Measurements from ENCODE around the gene WNT9A.

The WNT9A gene

GRCh38 chr1:227896710-227897655 is 50.7 kb downstream of the WNT9A start:
- no peak for DNase-seq

- no peak for DNase-seq
Observed at GRCh38 chr1:227895828-227896685, 51.7 kb downstream of the WNT9A start.

- DNase-seq = no peak
Observed at GRCh38 chr1:227894831-227895451, 52.8 kb downstream of the WNT9A start.

GRCh38 chr1:227893949-227894721 is 53.6 kb downstream of the WNT9A start:
- no peak for DNase-seq

- no peak for DNase-seq
Observed at GRCh38 chr1:227893300-227893948, 54.3 kb downstream of the WNT9A start.

- no peak for DNase-seq
Observed at GRCh38 chr1:227892489-227893299, 55.0 kb downstream of the WNT9A start.

- no peak for DNase-seq
Observed at GRCh38 chr1:227891955-227892488, 55.7 kb downstream of the WNT9A start.

- DNase-seq = no peak
Observed at GRCh38 chr1:227891223-227891954, 56.3 kb downstream of the WNT9A start.

GRCh38 chr1:227890451-227891222 is 57.1 kb downstream of the WNT9A start:
- no peak for DNase-seq

- no peak for DNase-seq
Observed at GRCh38 chr1:227889863-227890405, 57.8 kb downstream of the WNT9A start.

GRCh38 chr1:227889047-227889862 is 58.5 kb downstream of the WNT9A start:
- no peak for DNase-seq

GRCh38 chr1:227888404-227889046 is 59.2 kb downstream of the WNT9A start:
- DNase-seq = no peak

- DNase-seq = no peak
Observed at GRCh38 chr1:227887697-227888403, 59.9 kb downstream of the WNT9A start.

- DNase-seq = no peak
Observed at GRCh38 chr1:227886993-227887696, 60.6 kb downstream of the WNT9A start.

- no peak for DNase-seq
Observed at GRCh38 chr1:227886503-227886961, 61.2 kb downstream of the WNT9A start.
